Thyroid gland (tissue), 4 donors: ENCODE data around the gene CLN6.

ENCODE experiments used
- POLR2A ChIP-seq, 2 donors: fragments of 450-650 bp; IDR thresholded peaks; one replicate each; pipeline ENCODE4 v1.6.1; 2017; ENCODE audit warnings: antibody characterized with exemption in 2 of 2, mild to moderate bottlenecking in 2 of 2, moderate library complexity in 1 of 2
- TF ChIP-seq, protein P1 (sequence below), 6 experiments: fragments of 200-600 bp in 3 of 6; fragments of 450-650 bp in 3 of 6; sonication (generic) in 3 of 6; IDR thresholded peaks; one replicate each; pipeline ENCODE4 v1.5.1; 2016 to 2019; ENCODE audit warnings: antibody characterized with exemption in 6 of 6, mild to moderate bottlenecking in 2 of 6, inconsistent platforms in 1 of 6, moderate library complexity in 1 of 6

DNA sequence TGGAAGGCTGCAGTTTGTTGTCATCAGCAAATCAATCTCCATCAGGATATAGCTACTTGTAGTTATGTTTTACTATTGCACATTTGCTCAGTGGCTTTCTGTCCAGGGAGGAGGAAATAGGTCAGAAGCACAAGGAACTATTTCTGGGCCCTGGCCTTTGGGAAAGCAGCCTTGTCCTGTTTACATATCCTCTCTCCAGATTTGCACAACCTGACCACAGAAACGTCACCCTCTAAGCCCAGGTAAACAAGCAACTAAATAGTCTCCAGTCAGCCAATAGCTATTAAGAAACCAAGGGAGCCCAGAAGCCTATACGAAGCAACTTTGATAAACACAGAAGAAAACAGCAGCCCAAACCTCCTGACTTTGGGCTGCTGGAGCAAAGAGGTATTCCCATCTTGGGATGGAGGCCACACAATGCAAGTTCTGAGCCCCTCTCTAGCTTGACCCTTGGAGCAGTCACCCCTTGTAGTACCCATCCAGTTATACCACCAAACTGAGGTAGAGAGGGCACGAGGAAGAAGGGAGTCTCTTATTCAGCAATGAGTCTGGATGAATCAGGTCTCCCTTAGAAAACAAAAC is 45.7 kb upstream of the CLN6 start:
- TF ChIP-seq, protein P1, sequence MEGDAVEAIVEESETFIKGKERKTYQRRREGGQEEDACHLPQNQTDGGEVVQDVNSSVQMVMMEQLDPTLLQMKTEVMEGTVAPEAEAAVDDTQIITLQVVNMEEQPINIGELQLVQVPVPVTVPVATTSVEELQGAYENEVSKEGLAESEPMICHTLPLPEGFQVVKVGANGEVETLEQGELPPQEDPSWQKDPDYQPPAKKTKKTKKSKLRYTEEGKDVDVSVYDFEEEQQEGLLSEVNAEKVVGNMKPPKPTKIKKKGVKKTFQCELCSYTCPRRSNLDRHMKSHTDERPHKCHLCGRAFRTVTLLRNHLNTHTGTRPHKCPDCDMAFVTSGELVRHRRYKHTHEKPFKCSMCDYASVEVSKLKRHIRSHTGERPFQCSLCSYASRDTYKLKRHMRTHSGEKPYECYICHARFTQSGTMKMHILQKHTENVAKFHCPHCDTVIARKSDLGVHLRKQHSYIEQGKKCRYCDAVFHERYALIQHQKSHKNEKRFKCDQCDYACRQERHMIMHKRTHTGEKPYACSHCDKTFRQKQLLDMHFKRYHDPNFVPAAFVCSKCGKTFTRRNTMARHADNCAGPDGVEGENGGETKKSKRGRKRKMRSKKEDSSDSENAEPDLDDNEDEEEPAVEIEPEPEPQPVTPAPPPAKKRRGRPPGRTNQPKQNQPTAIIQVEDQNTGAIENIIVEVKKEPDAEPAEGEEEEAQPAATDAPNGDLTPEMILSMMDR (IDR thresholded peaks at IDR 0.05) = no peak
- no peak for TF ChIP-seq POLR2A (IDR thresholded peaks at IDR 0.05)
